ENCODE data around the gene FRMD5. TPM values are rescaled to one million over a fixed set of nuclear protein-coding genes. Genes with fewer than 3 reads are reported as not detected.

Gene FRMD5
- total and polyA plus RNA-seq, 2 experiments from 2014 or later: 5.9 to 10.1 TPM

DNA sequence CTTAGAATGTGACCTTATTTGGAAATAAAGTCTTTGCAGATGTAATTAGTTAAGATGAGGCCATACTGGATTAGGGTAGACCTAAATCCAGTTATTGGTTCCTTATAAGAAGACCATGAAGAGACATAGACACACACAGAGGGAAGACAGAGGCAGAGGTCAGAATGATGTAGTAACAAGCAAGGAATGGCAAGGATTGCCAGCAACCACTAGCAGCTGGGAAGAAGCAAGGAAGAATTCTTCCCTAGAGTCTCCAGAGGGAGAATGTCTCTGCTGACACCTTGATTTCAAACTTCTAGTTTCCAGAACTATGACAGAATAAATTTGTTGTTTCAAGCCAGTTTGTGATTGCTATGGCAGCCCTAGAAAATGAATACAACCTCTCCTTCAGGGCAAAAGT lies 251.6 kb downstream of the FRMD5 start (continued):
- no peak for TF ChIP-seq EZH2 (IDR thresholded peaks at IDR 0.05; ENCODE audit: low read depth, unreplicated experiment)
- TF ChIP-seq POLR2AphosphoS5 (IDR thresholded peaks at IDR 0.05; ENCODE audit: low read depth): no peak
- TF ChIP-seq ZNF114 (CRISPR knock-in tag; IDR thresholded peaks at IDR 0.05): no peak
- TF ChIP-seq STAT1 (IDR thresholded peaks at IDR 0.05; ENCODE audit: unreplicated experiment): no peak
- no peak for TF ChIP-seq CREB1 (CRISPR knock-in tag; IDR thresholded peaks at IDR 0.05; ENCODE audit: low read depth)
- TF ChIP-seq, protein P1, sequence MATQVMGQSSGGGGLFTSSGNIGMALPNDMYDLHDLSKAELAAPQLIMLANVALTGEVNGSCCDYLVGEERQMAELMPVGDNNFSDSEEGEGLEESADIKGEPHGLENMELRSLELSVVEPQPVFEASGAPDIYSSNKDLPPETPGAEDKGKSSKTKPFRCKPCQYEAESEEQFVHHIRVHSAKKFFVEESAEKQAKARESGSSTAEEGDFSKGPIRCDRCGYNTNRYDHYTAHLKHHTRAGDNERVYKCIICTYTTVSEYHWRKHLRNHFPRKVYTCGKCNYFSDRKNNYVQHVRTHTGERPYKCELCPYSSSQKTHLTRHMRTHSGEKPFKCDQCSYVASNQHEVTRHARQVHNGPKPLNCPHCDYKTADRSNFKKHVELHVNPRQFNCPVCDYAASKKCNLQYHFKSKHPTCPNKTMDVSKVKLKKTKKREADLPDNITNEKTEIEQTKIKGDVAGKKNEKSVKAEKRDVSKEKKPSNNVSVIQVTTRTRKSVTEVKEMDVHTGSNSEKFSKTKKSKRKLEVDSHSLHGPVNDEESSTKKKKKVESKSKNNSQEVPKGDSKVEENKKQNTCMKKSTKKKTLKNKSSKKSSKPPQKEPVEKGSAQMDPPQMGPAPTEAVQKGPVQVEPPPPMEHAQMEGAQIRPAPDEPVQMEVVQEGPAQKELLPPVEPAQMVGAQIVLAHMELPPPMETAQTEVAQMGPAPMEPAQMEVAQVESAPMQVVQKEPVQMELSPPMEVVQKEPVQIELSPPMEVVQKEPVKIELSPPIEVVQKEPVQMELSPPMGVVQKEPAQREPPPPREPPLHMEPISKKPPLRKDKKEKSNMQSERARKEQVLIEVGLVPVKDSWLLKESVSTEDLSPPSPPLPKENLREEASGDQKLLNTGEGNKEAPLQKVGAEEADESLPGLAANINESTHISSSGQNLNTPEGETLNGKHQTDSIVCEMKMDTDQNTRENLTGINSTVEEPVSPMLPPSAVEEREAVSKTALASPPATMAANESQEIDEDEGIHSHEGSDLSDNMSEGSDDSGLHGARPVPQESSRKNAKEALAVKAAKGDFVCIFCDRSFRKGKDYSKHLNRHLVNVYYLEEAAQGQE (IDR thresholded peaks at IDR 0.05; ENCODE audit: unreplicated experiment): no peak
- no peak for TF ChIP-seq EZH2phosphoT487 (IDR thresholded peaks at IDR 0.05; ENCODE audit: unreplicated experiment)
- TF ChIP-seq NANOG (IDR thresholded peaks at IDR 0.05; ENCODE audit: borderline replicate concordance): no peak

DNA sequence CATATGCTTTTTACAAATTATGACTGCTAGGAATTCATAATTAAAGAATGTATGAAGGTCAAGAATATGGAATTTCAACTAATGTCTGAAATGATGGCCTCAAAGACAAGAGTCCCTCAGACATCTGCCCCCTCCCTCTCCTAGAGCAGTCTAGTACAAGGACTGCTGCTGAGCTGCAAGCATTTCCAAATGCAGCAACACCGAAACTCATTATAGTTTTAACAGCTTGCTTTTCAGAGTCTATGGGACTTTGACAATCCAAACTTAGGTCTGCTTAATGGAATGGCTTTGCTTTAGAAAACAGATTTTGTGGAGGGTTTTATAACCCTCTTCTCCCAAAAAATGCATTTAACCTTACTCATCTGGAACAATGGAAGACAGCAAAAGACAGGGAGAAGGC lies 252.9 kb downstream of the FRMD5 start:
- Histone ChIP-seq H3K4me3 (no peak overlapping the region), H3K4me1 (ENCODE audit: insufficient read depth) (peaks cover 6% of the 10 kb centered on the region), H3K9me2 (ENCODE audit: insufficient read depth) (no peaks in the 10 kb centered on the region), H3K27me3 (ENCODE audit: insufficient read depth) (no peaks in the 10 kb centered on the region), H3F3A (replicated peaks; ENCODE audit: low read depth) (no peaks in the 10 kb centered on the region), H3K79me2 (replicated peaks; ENCODE audit: insufficient read depth) (no peaks in the 10 kb centered on the region), H3K27ac (ENCODE audit: low read depth) (no peak overlapping the region), H3K36me3 (ENCODE audit: insufficient read depth) (no peaks in the 10 kb centered on the region), H4K20me1 (replicated peaks; ENCODE audit: insufficient read depth) (no peaks in the 10 kb centered on the region), H3K4me2 (no peak overlapping the region), H2AFZ (no peak overlapping the region)
- Mint-ChIP-seq H3K9me3 (no peaks in the 10 kb centered on the region), H3K4me3 (no peak overlapping the region), H3K27ac (no peak overlapping the region), H3K4me1 (peaks cover 4% of the 10 kb centered on the region; the same call in 2 of the 3 replicates), H3K36me3 (ENCODE audit: low read depth) (no peaks in the 10 kb centered on the region), H3K27me3 (ENCODE audit: insufficient read depth, low read depth, poor library complexity) (no peaks in the 10 kb centered on the region)
- DNase-seq (ENCODE audit: low spot score) (no peak), ATAC-seq (no peak; the same call in 2 of the 3 replicates)
- no peak for TF ChIP-seq ZNF331 (CRISPR knock-in tag; IDR thresholded peaks at IDR 0.05; ENCODE audit: low read depth)
- TF ChIP-seq, protein P1 (IDR thresholded peaks at IDR 0.05; ENCODE audit: unreplicated experiment): no peak
- TF ChIP-seq, protein P2, sequence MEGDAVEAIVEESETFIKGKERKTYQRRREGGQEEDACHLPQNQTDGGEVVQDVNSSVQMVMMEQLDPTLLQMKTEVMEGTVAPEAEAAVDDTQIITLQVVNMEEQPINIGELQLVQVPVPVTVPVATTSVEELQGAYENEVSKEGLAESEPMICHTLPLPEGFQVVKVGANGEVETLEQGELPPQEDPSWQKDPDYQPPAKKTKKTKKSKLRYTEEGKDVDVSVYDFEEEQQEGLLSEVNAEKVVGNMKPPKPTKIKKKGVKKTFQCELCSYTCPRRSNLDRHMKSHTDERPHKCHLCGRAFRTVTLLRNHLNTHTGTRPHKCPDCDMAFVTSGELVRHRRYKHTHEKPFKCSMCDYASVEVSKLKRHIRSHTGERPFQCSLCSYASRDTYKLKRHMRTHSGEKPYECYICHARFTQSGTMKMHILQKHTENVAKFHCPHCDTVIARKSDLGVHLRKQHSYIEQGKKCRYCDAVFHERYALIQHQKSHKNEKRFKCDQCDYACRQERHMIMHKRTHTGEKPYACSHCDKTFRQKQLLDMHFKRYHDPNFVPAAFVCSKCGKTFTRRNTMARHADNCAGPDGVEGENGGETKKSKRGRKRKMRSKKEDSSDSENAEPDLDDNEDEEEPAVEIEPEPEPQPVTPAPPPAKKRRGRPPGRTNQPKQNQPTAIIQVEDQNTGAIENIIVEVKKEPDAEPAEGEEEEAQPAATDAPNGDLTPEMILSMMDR (conservative IDR thresholded peaks at IDR 0.05; ENCODE audit: low read depth in 2 of 2): no peak
- TF ChIP-seq ZNF114 (CRISPR knock-in tag; IDR thresholded peaks at IDR 0.05): no peak
- no peak for TF ChIP-seq EZH2 (IDR thresholded peaks at IDR 0.05; ENCODE audit: low read depth, unreplicated experiment)
- no peak for TF ChIP-seq JUNB (IDR thresholded peaks at IDR 0.05; ENCODE audit: unreplicated experiment)
- TF ChIP-seq, protein P3, sequence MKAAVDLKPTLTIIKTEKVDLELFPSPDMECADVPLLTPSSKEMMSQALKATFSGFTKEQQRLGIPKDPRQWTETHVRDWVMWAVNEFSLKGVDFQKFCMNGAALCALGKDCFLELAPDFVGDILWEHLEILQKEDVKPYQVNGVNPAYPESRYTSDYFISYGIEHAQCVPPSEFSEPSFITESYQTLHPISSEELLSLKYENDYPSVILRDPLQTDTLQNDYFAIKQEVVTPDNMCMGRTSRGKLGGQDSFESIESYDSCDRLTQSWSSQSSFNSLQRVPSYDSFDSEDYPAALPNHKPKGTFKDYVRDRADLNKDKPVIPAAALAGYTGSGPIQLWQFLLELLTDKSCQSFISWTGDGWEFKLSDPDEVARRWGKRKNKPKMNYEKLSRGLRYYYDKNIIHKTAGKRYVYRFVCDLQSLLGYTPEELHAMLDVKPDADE (IDR thresholded peaks at IDR 0.05): no peak

All from GM23338 (cell line).